AG09309 (cell line): ENCODE measurements around the gene MED6.

Experiments
- DNase-seq: peaks from one replicate; pipeline ENCODE4 v3.0.0-alpha.2; 2010; ENCODE audit warnings: low read depth
- H3K4me3 ChIP-seq: 2 replicates; pipeline ENCODE4 v1.5.1; 2011; ENCODE audit warnings: mild to moderate bottlenecking, low read depth, low read length, moderate library complexity; ENCODE audit not compliant: control insufficient read depth
- TF ChIP-seq, protein P1 (sequence below): IDR thresholded peaks from 2 replicates; pipeline ENCODE4 v1.5.1; 2011; ENCODE audit warnings: mild to moderate bottlenecking, low read depth, low read length, inconsistent platforms; ENCODE audit not compliant: insufficient read depth, control insufficient read depth; ENCODE audit errors: missing control alignments

The MED6 gene

GRCh38 chr14:70624972-70625371, 24.5 kb upstream of the MED6 start:
- no peak for DNase-seq
- TF ChIP-seq, protein P1, sequence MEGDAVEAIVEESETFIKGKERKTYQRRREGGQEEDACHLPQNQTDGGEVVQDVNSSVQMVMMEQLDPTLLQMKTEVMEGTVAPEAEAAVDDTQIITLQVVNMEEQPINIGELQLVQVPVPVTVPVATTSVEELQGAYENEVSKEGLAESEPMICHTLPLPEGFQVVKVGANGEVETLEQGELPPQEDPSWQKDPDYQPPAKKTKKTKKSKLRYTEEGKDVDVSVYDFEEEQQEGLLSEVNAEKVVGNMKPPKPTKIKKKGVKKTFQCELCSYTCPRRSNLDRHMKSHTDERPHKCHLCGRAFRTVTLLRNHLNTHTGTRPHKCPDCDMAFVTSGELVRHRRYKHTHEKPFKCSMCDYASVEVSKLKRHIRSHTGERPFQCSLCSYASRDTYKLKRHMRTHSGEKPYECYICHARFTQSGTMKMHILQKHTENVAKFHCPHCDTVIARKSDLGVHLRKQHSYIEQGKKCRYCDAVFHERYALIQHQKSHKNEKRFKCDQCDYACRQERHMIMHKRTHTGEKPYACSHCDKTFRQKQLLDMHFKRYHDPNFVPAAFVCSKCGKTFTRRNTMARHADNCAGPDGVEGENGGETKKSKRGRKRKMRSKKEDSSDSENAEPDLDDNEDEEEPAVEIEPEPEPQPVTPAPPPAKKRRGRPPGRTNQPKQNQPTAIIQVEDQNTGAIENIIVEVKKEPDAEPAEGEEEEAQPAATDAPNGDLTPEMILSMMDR = no peak
- no peak overlapping the region for H3K4me3 ChIP-seq

DNA sequence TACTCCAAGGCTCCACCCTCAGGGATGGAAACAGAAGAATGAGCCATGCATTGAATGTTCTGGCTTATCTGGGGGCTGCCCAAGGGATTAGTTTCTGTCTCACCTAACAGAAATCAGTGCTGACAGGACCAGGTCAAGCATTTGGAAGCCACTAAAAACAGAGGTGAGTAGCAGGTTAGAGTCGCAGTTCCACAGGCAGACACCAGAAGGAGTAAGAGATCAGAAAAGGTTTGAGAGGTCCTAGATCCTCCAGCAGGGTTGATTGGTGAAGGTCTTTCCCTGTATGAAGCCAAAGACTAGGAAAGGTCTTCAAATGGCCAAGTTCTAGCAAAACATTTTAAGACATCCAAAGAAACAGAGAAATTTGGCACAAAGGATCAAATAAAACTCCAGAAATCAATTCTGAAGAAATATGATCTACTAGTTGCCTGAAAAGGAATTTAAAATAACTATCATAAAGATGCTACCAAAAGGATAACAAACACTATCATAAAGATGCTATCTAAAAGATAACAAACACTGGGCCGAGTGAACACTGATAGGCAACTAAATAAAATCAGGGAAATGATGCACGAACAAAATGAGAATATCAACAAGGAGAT, 21.8 kb upstream of the MED6 start:
- TF ChIP-seq, protein P1 = peak; percentile 79
- no peak for DNase-seq

GRCh38 chr14:70619708-70620107, 19.3 kb upstream of the MED6 start:
- DNase-seq = no peak
- TF ChIP-seq, protein P1 = no peak
- no peak overlapping the region for H3K4me3 ChIP-seq

More for the DNA sequence above, 21.8 kb upstream of the MED6 start:
- no peak overlapping the region for H3K4me3 ChIP-seq

- TF ChIP-seq, protein P1 = no peak
- H3K4me3 ChIP-seq = no peak overlapping the region
- DNase-seq = no peak
Measured at GRCh38 chr14:70618314-70618713, 17.9 kb upstream of the MED6 start.

- DNase-seq = no peak
- TF ChIP-seq, protein P1 = no peak
- H3K4me3 ChIP-seq = no peak overlapping the region
Measured at GRCh38 chr14:70616646-70617045, 16.2 kb upstream of the MED6 start.

DNA sequence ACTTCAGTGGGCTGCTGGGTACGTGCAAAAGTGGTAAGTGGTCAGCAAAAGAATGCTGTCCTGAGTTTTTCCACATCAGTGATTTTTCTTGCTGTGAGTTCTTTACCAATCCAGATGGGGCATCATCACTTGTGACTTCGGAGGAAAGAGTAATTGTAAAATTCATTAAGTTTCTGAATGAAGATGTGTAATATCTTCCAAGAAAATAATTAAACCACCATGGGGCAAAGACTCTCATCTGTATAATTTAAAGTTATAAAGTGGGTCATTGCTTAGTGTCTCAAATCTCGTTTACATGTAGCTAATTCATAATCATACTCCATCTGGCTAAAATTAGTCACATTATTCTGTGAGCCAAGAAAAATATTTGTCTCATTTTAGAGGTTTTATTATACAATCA, 10.8 kb upstream of the MED6 start:
- no peak for DNase-seq
- TF ChIP-seq, protein P1 = no peak
- no peak overlapping the region for H3K4me3 ChIP-seq

DNA sequence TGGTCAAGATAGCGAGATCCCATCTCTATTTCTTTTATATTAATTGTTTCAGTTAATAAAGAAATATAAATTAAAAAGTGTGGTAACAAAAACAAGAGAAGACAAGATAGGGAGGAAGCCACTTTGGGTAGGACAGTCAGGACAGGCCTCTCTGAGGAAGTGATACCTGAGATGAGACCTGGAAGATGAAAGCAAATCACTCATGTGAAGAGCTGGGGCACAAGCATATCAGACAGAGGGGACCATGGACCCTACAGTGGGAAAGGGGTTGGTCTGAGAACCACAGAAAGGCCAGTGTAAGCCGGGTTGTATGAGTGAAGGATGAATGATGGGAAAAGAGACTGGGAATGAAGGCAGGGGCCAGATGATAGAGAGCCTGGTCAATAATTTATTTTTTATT, 1.8 kb upstream of the MED6 start:
- DNase-seq = no peak
- H3K4me3 ChIP-seq = no peak overlapping the region

More for the DNA sequence above, 1.8 kb upstream of the MED6 start:
- TF ChIP-seq, protein P1 = no peak
